Measurements from ENCODE around the gene RAPGEF5.

The RAPGEF5 gene

DNA sequence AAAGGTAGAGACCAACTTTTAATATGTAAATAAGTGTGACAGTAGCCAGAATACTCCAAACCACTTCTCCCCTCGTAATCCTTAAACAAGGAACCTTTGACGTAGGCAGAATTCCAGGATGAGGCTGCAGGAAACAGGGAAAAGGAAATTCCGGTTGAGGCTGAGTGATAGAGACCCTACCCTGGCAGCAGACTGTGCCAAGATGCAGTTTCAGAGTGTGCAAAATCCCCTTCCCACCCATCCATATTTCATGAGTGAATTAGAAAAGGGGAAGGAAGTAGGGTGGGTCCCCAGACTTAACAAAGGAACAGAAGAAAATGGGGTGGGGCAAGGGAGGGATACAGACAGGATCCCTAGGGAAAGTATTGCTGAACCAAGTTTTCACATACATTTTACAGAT is 143.0 kb downstream of the RAPGEF5 start:
- DNase-seq = no peak

DNA sequence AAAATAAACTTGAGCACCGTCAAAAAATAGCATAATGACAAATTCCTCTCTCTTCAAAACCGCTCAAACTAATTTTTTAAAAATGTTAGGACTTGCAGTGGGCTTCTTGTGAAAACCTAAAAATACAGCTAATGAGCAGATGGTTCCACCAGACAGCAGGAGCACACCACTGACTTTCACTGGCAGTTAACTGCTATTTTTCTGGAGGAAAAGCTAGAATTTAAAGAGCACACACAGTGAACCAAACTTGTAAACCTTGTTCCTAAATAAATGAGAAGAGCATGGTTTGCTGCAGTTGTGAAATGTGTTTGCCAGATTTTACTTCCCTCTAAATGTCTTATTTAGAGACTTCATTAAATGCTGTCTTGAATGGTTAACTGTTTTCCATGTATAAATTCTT is 143.9 kb downstream of the RAPGEF5 start:
- DNase-seq = no peak

DNA sequence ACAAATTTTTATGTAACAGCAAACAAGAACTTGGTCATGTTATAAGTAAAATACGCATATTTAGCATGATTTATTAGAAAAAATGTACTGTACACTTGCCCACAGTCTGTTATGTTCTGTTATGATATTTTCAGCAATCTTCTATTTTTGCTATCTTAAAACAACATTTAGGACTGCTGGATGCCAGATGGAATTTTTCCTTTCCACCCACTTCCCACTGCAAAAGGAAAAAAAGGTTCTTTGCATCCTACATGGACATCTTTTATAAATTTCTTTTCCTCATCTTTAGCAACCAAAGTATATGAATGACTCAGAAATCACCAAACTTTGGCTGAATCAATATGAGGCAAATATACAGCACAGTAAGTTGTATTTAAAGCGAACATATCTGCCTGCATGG is 146.0 kb downstream of the RAPGEF5 start:
- no peak for DNase-seq

DNA sequence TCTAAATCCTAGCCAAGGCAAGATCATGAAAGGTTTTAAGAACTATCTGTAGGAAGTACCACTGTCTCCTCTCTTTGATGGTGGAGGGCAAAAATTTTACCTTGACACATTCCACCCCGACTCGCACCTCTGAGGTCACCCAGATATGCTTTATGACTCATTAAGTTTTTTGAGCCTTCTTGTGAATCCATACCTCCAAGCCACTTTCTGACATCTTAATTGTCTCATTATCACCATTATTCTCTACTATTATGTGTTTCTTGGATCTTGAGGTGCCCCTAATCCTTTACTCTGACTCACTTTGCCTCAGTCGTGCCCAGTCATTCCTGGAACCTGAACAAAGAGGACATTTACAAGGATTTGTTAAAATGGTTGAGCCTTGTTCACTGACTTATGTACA is 146.6 kb downstream of the RAPGEF5 start:
- DNase-seq = no peak

DNA sequence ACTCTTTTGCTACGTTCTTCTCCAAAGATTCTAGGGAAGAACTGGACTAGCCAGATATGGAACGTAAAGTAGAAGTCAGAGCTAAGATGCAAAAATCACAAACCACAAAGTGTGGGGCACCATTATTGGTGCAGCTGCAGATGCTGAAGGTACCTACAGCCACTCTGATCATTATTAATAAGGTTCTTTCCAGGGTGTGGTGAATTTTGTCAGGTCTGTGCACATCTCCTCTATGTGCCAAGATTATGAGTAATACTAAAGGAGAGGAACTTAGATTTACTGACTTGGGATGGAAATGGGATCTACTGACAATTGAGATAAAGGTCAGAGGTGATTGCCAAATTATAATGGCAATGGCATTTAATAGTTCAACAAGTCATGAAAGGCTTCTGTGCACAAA is 148.2 kb downstream of the RAPGEF5 start:
- DNase-seq = no peak

DNA sequence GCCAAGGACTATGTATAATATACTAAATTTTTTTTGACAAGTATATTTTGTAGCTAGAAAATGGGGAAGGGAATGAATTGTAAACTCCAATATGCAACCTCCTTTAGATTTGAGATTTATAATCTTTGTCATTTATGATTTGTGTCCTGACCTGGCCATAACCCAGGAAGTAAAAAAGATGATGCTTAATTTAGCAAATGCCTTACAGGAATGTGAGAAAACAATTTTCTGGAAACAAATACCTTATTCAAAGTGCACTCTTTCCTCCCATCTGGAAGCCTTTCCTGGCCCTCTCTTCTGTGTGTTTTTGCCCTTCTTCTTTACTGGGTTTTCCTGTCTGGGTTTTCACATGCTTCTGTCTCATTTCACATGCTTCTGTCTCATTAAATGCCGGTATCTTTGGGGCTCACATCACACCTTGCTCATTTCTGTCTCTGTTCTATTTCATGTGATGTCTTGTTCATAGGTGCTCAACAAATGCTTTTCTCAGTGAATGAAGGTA is 149.2 kb downstream of the RAPGEF5 start:
- DNase-seq = no peak

DNA sequence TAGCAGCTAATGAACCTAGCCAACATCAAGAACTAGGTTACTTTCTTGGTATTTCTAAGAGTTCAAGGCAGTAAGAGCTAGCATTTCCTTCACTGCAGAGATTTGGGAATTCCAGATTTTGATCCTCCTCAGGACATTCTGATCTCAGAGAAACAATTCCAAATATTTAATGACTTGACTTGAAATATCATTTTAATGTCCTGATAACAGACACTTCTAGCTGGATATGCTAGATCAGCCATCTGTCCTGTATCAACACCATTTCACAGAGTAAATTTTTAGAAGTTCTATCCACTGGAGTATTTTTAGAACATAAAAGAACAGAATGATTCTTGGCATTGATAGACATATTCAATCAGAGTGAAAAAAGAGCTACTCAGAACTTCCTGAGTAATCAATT is 151.3 kb downstream of the RAPGEF5 start:
- no peak for DNase-seq

DNA sequence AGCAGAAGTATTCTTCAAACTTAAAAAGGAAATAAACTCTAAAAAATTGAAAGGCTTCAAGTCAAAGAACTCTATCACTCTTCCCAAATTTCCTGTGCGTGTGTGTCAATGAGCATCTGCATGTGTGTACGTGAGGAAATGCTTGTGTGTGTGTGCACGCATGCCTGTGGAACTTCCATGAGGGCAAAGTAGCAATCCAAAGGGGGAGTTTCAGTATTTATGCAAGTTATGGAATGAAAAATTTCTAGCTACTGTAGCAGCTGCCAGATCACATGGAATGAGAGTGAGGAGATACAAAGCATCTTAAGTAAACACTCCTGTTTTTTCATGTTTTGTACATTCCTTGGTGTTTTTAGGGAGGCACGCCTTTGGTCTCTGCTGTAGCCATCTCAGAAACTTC is 152.6 kb downstream of the RAPGEF5 start:
- no peak for DNase-seq

DNA sequence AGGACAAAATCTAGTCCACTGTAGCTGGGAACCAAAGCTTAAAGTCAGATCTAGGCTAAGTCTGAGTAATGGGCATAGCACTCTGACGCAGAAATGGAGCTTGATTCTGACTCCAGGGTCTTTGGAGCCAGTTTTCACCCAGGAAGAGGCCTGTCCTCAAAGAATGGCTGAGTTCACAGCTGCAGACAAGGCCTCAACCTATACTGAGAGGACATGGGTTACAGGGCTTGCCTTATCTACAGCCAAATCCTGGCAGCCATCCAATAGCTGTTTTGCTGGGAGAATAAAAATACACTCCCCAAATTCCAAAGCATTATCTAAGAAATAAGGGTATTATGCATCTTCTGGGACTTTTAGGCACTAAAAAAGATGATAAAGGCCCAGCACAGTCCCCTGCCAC is 154.8 kb downstream of the RAPGEF5 start:
- no peak for DNase-seq

DNA sequence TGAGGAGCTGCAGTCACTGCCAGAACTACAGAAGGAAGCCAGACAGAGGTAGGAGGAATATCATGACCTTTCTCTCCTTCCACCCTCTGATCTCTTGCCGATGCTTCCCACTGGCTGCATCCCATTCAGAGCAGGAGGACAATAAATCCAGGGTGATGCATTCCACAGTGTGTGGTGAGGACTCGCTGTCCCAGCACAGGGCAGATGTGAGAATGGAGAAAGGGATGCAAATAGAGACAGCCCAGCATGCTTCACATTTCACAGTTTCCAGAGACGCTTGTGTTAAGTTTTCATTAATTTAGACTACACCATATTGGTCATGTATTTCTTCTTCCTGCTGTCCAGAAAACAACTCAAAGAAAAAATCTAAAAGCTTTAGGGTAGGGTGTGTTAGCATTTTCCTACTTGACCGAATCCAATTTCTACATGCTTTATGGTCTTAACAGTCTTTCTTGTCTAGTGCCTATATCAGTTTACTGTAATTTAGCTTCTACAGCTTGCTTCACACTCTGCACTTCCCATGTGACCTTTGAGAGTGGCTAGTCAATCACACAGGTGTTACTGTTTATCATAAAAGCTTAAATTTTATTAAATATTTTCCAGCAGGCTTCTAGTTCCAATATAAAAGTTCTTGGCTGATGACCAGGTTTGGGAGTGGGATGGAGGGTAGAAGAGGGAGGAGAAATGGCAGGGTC is 155.6 kb downstream of the RAPGEF5 start:
- no peak for DNase-seq

DNA sequence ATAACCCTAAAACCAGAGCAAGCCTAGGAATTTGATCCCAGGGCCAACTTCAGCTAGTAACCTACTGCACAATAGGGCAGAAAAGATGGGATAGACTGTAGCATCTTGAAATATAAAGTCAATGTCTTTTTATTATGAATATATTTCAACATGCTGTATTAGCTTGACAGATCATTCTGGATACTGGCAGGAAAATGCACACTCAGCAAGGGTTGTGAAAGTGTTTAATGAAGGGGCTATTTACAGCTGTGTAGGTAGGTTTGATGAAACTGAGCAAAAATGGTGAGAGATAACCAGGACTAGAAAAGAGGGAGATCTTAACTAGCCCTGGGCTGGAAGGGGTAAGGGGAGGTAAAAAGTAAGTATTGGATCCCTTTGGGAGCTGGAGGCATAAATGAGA is 156.2 kb downstream of the RAPGEF5 start:
- DNase-seq = no peak

DNA sequence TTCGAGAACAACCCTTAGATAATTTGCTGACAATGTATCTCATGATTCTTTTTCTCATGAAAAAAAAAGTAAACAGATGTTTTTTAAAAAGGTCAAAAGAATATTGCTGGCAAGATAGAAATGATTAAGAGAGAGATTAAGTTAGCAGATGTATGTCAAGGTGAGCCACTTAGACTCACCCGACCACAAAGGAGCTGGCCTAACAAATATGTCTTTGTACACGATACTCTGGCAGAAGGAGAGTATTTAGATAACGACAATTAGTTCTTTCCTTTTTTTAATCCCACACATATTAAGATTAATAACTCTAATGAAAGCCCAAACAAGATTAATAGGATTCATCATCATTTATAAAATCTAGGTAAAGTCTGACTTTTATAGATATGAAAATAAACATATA is 156.7 kb downstream of the RAPGEF5 start:
- DNase-seq = no peak

DNA sequence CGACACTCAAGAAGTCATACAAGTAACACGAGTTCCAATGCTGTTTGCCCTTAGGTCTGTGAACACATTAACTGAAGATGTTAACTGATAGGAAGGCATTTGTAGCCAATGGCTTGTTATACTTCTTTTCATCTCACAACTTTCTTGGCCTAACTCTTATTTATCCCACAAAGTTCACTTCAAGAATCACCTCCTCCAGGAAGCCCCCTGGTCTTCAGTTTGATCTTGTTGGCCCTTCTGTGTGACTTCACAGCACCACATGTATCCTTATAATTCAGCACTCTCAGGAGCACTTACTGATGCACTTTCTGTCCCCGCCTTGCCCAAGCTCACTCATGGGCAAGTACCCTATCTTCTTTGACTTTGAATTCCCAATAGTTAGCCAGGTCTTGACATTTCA is 159.6 kb downstream of the RAPGEF5 start:
- no peak for DNase-seq

DNA sequence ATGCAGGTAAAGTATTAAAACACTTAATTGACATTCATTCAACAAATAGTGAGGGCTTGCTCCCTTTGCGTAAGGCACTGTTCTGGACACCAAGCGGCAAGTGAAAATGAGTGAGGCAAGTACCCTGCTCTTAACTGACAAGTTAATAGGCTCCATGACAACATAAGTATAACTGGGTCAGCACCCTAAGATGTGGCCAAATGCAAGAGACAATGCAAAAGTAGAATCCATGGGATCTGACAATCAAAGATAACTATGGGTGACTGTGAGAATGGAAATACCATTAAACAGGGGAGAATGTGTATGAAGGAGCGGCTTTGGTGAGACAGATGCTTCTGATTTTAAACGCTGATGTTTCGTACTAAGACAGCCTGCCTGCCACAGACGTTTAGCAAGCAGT is 160.5 kb downstream of the RAPGEF5 start:
- DNase-seq = no peak

DNA sequence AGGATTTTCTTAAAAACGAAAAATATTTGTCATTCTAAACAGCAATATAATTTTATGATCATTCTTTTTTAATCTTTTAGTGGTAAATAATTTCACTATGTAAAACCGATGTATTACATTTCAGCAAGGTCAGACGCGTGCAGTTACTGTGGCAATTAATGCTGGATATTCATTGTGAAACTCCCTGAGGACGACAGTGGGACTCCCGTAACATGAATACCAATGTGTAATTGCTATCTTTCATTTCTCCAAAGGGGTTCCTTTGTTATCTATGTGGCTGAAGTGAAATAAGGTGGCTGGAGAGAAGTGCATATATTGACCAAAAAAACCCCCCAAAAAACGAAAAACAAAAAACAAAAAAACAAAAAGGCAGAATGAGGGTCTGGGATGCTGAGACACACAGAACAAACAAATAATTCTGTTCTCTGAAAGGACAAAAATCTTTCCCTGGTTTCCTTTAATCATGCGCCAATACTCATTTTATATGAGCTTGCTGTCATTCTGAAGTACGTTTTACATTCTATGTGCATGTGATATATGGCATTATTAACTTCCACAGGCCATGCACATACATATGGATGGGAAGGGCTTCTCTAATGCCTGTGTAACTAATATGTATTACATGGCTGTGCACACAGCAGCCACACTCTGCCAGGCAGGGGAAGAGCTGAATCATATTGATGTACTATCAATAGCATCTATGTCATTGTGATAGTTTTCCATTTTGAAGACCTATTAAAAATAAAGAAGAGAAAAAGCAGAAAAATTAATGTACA is 161.4 kb downstream of the RAPGEF5 start:
- DNase-seq = no peak

DNA sequence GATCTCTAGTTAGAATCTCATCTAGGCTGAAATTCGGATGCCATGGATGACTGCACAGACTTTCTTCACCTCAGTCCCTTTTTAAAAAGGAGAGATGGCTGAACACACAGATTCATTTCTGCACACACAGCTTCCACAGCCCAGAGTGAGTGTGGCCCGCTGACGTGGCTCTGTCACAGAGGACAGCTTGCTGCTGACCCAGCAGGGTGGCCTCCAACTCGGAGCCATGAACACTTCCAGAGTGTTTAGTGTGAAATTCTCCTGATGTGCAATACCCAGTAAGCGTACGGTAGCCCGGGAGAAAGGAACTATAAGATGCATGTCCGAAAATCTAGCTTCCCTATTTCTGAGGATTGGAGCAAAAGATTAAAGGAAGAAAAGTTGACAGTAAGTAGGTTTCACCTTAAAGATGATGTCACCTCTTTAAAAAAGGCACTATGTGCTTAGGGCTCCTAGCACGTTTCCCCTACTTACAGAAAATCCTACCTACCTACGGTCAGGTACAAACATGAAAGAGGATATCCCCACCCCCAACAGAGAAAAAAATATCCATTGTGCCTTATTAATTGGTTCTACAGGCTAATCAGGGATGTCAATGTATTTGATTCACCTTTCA is 162.2 kb downstream of the RAPGEF5 start:
- DNase-seq = no peak

DNA sequence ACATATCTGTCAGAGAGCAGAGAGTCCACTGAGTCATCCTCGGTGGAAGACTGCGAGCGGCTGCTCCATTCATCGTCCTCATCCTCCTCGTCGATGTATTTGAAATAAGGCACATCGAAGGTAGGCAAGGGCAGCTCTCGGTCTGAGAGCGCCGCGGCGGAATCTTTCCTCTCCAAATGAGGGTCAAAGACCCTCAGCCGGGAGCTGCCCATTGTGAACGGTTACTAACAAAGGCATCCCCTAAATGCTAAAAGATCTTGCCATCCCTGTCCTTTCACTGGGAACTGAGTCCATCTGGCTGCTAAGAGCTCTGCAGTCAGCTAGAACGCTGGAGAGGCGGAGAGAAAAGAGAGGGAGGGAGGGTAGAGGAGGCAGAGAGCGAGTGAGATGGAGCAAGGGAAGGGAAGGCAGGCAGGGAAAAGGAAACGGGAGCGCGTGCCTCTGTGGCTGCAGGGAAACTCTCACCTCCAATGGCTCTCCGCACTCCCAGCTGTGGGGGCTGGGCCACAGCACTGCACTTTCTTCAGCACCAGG is 163.4 kb downstream of the RAPGEF5 start:
- DNase-seq = no peak

DNA sequence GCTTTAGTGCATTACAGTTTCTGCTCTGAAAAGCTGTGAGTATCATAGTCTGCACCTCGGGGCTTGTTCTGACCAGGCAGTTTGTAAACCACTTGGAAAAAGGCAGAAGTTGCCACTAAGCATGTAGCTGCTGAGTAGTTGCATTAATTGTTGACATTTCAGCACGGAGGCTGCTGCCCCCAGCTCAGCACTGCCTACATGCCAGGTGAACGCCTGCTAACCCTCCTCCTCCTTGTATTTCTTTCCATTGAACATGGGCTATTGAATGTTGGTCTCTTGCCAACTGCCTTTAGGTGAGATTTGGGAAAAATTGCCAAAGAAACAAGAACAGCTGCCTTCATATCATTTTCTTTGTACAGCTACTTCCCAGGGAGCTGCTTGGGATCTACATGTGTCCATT is 164.2 kb downstream of the RAPGEF5 start:
- no peak for DNase-seq

DNA sequence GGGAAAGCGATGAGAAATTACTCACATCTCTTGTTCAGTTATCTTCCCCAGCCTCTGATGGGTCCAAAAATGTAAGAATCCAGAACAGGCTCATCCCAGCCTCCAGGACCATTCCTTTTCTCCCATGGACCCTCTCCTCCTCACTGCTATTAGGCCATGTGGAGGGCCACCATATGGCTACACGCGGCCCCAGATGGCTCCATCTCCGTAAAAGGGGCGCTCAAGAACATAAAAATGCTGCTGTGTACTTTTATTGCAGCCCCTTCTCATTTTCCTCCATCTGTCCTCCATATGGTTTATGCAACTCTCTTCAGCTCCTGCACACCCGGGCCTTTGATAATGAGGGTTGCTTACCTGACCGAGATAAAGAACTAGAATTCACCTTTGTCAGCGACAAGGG is 166.2 kb downstream of the RAPGEF5 start:
- DNase-seq = no peak

DNA sequence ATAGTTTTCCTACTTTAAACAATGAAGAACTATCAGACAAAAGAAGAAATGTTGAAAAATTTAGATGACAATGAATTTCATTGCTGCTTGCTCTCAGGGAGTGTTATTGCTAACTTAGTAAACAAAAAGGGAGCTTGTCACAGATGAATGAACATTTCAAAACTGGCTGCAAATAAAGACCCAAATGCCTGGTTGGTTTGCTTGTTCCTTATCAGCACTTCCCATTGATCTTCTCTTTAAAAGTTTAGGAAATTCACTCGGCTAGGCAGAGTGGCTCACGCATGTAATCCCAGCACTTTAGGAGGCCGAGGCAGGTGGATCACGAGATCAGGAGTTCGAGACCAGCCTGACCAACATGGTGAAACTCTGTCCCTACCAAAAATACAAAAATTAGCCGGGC is 167.2 kb downstream of the RAPGEF5 start:
- no peak for DNase-seq

DNA sequence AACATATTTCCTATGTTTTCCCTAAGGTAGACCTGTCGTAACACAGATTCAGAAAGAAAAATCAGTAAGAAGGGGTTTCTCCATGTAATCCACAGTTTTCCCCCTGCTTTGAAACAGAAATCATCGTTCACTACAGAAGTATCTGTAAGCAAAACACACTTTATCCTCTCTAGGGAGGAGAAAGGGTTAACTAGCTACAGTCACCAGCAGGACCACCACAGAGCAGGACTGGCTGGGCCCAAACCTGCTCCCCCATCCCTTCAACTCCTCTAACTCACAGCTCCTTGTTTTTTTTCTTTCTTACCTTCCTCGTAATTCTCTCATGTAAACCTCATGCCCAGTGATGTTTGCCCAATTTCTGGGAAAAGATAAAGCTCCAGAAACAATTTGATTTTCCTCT is 167.7 kb downstream of the RAPGEF5 start:
- no peak for DNase-seq

DNA sequence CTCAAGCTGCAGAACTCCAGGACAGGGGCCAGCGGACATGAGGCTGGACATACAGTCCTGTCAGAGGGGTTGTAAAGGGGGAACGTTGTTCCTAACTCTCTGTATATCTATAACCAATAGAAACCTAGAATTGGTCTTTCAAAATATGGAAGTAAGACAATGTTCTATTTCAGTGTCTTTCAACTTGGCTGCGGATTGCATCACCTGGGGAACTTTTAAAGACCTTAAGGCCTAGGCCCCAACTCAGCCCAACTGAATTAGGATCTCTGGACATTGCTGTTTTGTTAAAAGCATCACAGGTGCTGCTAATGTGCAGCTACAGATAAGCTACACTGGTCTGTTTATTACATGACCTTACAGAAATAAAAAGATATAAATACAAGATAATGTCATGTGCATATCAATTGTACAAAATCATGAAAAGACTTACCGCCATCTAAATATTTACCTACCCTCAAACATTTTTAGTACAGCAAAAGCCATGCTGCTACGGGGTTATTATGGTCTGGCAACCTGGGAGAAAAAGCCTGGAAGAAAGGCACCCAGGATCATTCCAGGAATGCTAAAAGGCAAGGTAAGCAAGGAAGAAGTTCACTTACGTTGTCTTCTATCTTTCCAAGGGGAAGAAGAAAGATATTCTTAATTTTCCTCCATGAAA is 169.1 kb downstream of the RAPGEF5 start:
- no peak for DNase-seq

DNA sequence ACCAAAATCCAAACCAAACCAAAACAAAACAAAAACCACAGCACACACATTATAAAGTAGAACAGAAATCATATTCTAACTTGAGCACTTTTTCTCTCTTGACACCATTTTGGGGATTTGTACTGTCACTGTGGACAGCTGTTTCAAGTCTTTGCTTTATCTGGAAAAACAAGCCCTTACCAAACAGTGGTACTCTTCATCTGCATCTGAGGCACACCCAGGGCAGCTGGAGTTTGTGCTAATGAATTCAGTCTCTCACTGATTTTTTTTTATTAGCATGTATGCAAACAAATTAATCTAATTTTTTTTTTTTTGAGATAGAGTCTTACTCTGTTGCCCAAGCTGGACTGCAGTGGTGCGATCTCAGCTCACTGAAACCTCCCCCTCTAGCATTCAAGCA is 171.4 kb downstream of the RAPGEF5 start:
- DNase-seq = no peak
